ENCODE results near the gene PTPRT.

PTPRT gene

GRCh38 chr20:42093542-42094440 is 1095.9 kb downstream of the PTPRT start:
- no peak for DNase-seq

GRCh38 chr20:42093041-42093440 is 1096.7 kb downstream of the PTPRT start:
- no peak for DNase-seq

GRCh38 chr20:42085366-42085765 is 1104.3 kb downstream of the PTPRT start:
- no peak for DNase-seq

GRCh38 chr20:42083280-42083679 is 1106.4 kb downstream of the PTPRT start:
- no peak for DNase-seq

GRCh38 chr20:42082611-42083010 is 1107.1 kb downstream of the PTPRT start:
- DNase-seq, result no peak

- no peak for DNase-seq
Observed at GRCh38 chr20:42080956-42081355, 1108.8 kb downstream of the PTPRT start.

- DNase-seq, result no peak
Observed at GRCh38 chr20:42074944-42075343, 1114.8 kb downstream of the PTPRT start.

GRCh38 chr20:42067596-42067995 is 1122.1 kb downstream of the PTPRT start:
- DNase-seq, result no peak

- DNase-seq, result no peak
Observed at GRCh38 chr20:42067174-42067573, 1122.5 kb downstream of the PTPRT start.

GRCh38 chr20:42063141-42063540 is 1126.6 kb downstream of the PTPRT start:
- no peak for DNase-seq

- DNase-seq, result no peak
Observed at GRCh38 chr20:42053350-42053749, 1136.4 kb downstream of the PTPRT start.

- no peak for DNase-seq
Observed at GRCh38 chr20:42051921-42052320, 1137.8 kb downstream of the PTPRT start.

GRCh38 chr20:42046371-42047085 is 1143.2 kb downstream of the PTPRT start:
- no peak for DNase-seq

GRCh38 chr20:42043921-42044320 is 1145.8 kb downstream of the PTPRT start:
- no peak for DNase-seq

GRCh38 chr20:42041000-42041565 is 1148.6 kb downstream of the PTPRT start:
- no peak for DNase-seq

GRCh38 chr20:42027746-42028268 is 1161.9 kb downstream of the PTPRT start:
- no peak for DNase-seq

- no peak for DNase-seq
Observed at GRCh38 chr20:42026599-42026998, 1163.1 kb downstream of the PTPRT start.

GRCh38 chr20:42024653-42025052 is 1165.1 kb downstream of the PTPRT start:
- no peak for DNase-seq

Measured in NCI-H1436 (cell line).